Activated B cell treated with CpG ODN at 0.5 μM for 24 hours (primary cell): ENCODE data around the gene AMZ1. TPM values are rescaled to one million over a fixed set of nuclear protein-coding genes. Genes with fewer than 3 reads are reported as not detected.

ENCODE experiments used
- ATAC-seq: fragments of 200-7000 bp; cut with Tn5 transposase; one replicate; pipeline ENCODE4 v1.10.0; 2021; ENCODE audit warnings: low read depth, mild to moderate bottlenecking, moderate library complexity
- CTCF ChIA-PET: fragments of 350-600 bp; sonication (Branson Sonifier 250); formaldehyde crosslinking; loops from one replicate; lab custom pipeline; 2021; ENCODE audit warnings: antibody characterized with exemption; lab: Charles Lee
- POLR2A ChIA-PET: fragments of 350-600 bp; sonication (Branson Sonifier 250); formaldehyde crosslinking; loops from one replicate; lab custom pipeline; 2021; ENCODE audit warnings: antibody characterized with exemption; lab: Charles Lee
- DNase-seq: peaks from one replicate; pipeline ENCODE4 v3.0.0; 2022
- H3K27ac Mint-ChIP-seq: one replicate; pipeline ENCODE4 v1.8.0; 2020; ENCODE audit warnings: mixed read lengths
- H3K27me3 Mint-ChIP-seq: one replicate; pipeline ENCODE4 v1.8.0; 2021; ENCODE audit warnings: mixed read lengths
- H3K36me3 Mint-ChIP-seq: one replicate; pipeline ENCODE4 v1.8.0; 2021; ENCODE audit warnings: low read depth, mixed read lengths
- H3K4me1 Mint-ChIP-seq: one replicate; pipeline ENCODE4 v1.8.0; 2021; ENCODE audit warnings: mixed read lengths
- H3K4me3 Mint-ChIP-seq: one replicate; pipeline ENCODE4 v1.8.0; 2020; ENCODE audit warnings: mild to moderate bottlenecking, mixed read lengths
- H3K9me3 Mint-ChIP-seq: one replicate; pipeline ENCODE4 v1.8.0; 2020; ENCODE audit warnings: mixed read lengths
- CTCF ChIP-seq: fragments of 200-600 bp; IDR thresholded peaks from one replicate; pipeline ENCODE4 v1.8.0; 2022; ENCODE audit warnings: antibody characterized with exemption, mild to moderate bottlenecking
- intact Hi-C: fragments of 100-400 bp; cut with micrococcal nuclease; formaldehyde crosslinking; loops from one replicate; pipeline ENCODE4 v1.15.1; 2024
- total RNA-seq: library from RNA; stranded (reverse); gene quantifications from 2 replicates; pipeline ENCODE4 v1.2.3, GENCODE V29; 2022

The AMZ1 gene
- total RNA-seq, 1 donor from 2014 or later: 8.3 TPM

- ChIA-PET CTCF (no interaction called here), POLR2A (no interaction called here)
- no peaks in the 10 kb centered on the region for H3K4me1 Mint-ChIP-seq
- no peaks in the 10 kb centered on the region for H3K9me3 Mint-ChIP-seq
- no peak overlapping the region for H3K27ac Mint-ChIP-seq
- no peak for TF ChIP-seq CTCF
- no peak overlapping the region for H3K4me3 Mint-ChIP-seq
- no peak for DNase-seq
- H3K36me3 Mint-ChIP-seq: peaks cover 6% of the 10 kb centered on the region
- ATAC-seq: no peak
- no peaks in the 10 kb centered on the region for H3K27me3 Mint-ChIP-seq
- intact Hi-C loops: no loop called here
Measured at GRCh38 chr7:2657208-2657607, 30.8 kb upstream of the AMZ1 start.

- no peaks in the 10 kb centered on the region for H3K4me1 Mint-ChIP-seq
- H3K4me3 Mint-ChIP-seq: no peak overlapping the region
- intact Hi-C loops: no loop called here
Measured at GRCh38 chr7:2657920-2658671, 29.9 kb upstream of the AMZ1 start.

GRCh38 chr7:2658941-2659340 lies 29.1 kb upstream of the AMZ1 start:
- H3K36me3 Mint-ChIP-seq: peaks cover 9% of the 10 kb centered on the region
- DNase-seq (no peak), ATAC-seq (no peak)
- H3K27me3 Mint-ChIP-seq: no peaks in the 10 kb centered on the region
- no peak overlapping the region for H3K4me3 Mint-ChIP-seq
- ChIA-PET POLR2A (no interaction called here), CTCF (no interaction called here)
- H3K27ac Mint-ChIP-seq: no peak overlapping the region
- no peaks in the 10 kb centered on the region for H3K4me1 Mint-ChIP-seq
- no peak for TF ChIP-seq CTCF
- intact Hi-C loops: no loop called here
- H3K9me3 Mint-ChIP-seq: no peaks in the 10 kb centered on the region

More at GRCh38 chr7:2657920-2658671, 29.9 kb upstream of the AMZ1 start:
- H3K9me3 Mint-ChIP-seq: no peaks in the 10 kb centered on the region
- no peak for ATAC-seq
- ChIA-PET CTCF (no interaction called here), POLR2A (no interaction called here)
- no peak for TF ChIP-seq CTCF
- no peak for DNase-seq
- H3K36me3 Mint-ChIP-seq: peaks cover 9% of the 10 kb centered on the region
- H3K27ac Mint-ChIP-seq: no peak overlapping the region
- no peaks in the 10 kb centered on the region for H3K27me3 Mint-ChIP-seq

GRCh38 chr7:2659556-2660358 lies 28.2 kb upstream of the AMZ1 start:
- CTCF ChIA-PET: interaction anchor here (0.6 to 0.7 kb wide), 2 partner anchors 39 to 484 kb away, joined by 3 read pairs; no protein-coding TSS in a partner anchor
- H3K27me3 Mint-ChIP-seq: no peaks in the 10 kb centered on the region
- no peak overlapping the region for H3K4me3 Mint-ChIP-seq
- ATAC-seq (no peak), DNase-seq (no peak)
- H3K9me3 Mint-ChIP-seq: no peaks in the 10 kb centered on the region
- POLR2A ChIA-PET: no interaction called here
- no peak overlapping the region for H3K27ac Mint-ChIP-seq
- no peaks in the 10 kb centered on the region for H3K4me1 Mint-ChIP-seq
- peaks cover 9% of the 10 kb centered on the region for H3K36me3 Mint-ChIP-seq
- intact Hi-C loops: no loop called here
- TF ChIP-seq CTCF: no peak

GRCh38 chr7:2660359-2661095 lies 27.5 kb upstream of the AMZ1 start:
- POLR2A ChIA-PET: no interaction called here
- CTCF ChIA-PET: interaction anchor here (0.7 kb wide), 1 partner anchor 38 kb away, joined by 3 read pairs; no protein-coding TSS in a partner anchor
- H3K4me1 Mint-ChIP-seq: no peaks in the 10 kb centered on the region

More at GRCh38 chr7:2660359-2661095, 27.5 kb upstream of the AMZ1 start:
- TF ChIP-seq CTCF: no peak
- Mint-ChIP-seq H3K36me3 (peaks cover 9% of the 10 kb centered on the region), H3K27me3 (no peaks in the 10 kb centered on the region), H3K27ac (no peak overlapping the region), H3K4me3 (no peak overlapping the region), H3K9me3 (no peaks in the 10 kb centered on the region)
- ATAC-seq (peak; percentile 23), DNase-seq (no peak)
- intact Hi-C loops: no loop called here
